ENCODE data around the gene DCP1A.
"Not testable (repeated sequence)": the region's sequence is repeated elsewhere in the genome, so short reads cannot be mapped to it uniquely, and the experiment has no call there.

DCP1A gene

DNA sequence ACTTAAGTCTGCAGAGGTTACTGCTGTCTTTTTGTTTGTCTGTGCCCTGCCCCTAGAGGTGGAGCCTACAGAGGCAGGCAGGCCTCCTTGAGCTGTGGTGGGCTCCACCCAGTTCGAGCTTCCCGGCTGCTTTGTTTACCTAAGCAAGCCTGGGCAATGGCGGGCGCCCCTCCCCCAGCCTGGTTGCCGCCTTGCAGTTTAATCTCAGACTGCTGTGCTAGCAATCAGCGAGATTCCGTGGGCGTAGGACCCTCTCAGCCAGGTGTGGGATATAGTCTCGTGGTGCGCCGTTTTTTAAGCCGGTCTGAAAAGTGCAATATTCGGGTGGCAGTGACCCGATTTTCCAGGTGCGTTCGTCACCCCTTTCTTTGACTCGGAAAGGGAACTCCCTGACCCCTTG lies 23.4 kb upstream of the DCP1A start:
- not testable (repeated sequence) for H3K79me1 ChIP-seq (replicated peaks; ENCODE audit: low read length, poor library complexity, severe bottlenecking); H3K4me3 ChIP-seq (ENCODE audit: insufficient read depth in 1 of 2, low read depth in 1 of 2, low read length in 2 of 2); H3K4ac ChIP-seq (ENCODE audit: low read depth in 1 of 2, low read length in 2 of 2); H3K18ac ChIP-seq (ENCODE audit: low read depth in 1 of 2, low read length in 2 of 2); H3K4me2 ChIP-seq (ENCODE audit: low read length, poor library complexity, severe bottlenecking); H2BK120ac ChIP-seq (ENCODE audit: low read depth, low read length); H2AK5ac ChIP-seq (ENCODE audit: low read length, severe bottlenecking); H3K27ac ChIP-seq (ENCODE audit: low read length, poor library complexity, severe bottlenecking); H4K91ac ChIP-seq (ENCODE audit: low read length); H3K23ac ChIP-seq (ENCODE audit: low read length in 2 of 2); H3K36me3 ChIP-seq (ENCODE audit: control insufficient read depth in 1 of 2, insufficient read depth in 2 of 2, low read depth in 1 of 2, low read length in 2 of 2); H2BK5ac ChIP-seq (ENCODE audit: low read depth, low read length, poor library complexity, severe bottlenecking); H3K14ac ChIP-seq (ENCODE audit: low read length in 2 of 2); H3K9ac ChIP-seq (ENCODE audit: low read length); H2BK12ac ChIP-seq (ENCODE audit: low read length in 2 of 2); H4K8ac ChIP-seq (ENCODE audit: low read length); H2AFZ ChIP-seq (ENCODE audit: low read depth, low read length); H2BK15ac ChIP-seq (ENCODE audit: low read depth, poor library complexity, severe bottlenecking); DNase-seq; H3K4me1 ChIP-seq (ENCODE audit: control insufficient read depth, insufficient read depth, low read depth, low read length); H3K9me3 ChIP-seq (ENCODE audit: control insufficient read depth, low read length)
- peaks cover 0 to 15% of the 10 kb centered on the region in 2 experiments for H3K27me3 ChIP-seq (ENCODE audit: control insufficient read depth in 1 of 2, insufficient read depth in 1 of 2, low read length in 2 of 2)
- WGBS: no CpG with 5 or more reads among the region's 17 CpGs

DNA sequence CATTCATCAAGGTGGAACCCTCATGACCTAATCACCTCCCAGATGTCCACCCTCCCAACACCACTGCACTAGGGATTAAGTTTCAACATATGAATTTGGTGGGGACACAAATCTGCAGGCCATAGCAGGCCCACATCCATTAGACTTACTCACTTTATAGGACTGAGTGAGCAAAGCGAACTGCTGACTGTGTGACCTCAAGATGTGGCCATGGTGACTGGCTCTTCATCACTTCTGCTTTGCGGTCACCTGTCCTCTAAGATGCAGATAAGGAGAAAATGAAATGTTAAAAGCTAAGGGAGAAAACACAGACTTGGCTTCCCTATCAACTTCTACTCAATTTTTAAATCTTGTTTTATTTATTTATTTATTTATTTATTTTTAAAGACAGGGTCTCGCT lies 14.5 kb upstream of the DCP1A start:
- H2BK120ac ChIP-seq (ENCODE audit: low read depth, low read length): no peak overlapping the region
- H2AFZ ChIP-seq (ENCODE audit: low read depth, low read length): no peak overlapping the region
- no peaks in the 10 kb centered on the region for H3K36me3 ChIP-seq (ENCODE audit: control insufficient read depth in 1 of 2, insufficient read depth in 2 of 2, low read depth in 1 of 2, low read length in 2 of 2)
- H3K27ac ChIP-seq (ENCODE audit: low read length, poor library complexity, severe bottlenecking): no peak overlapping the region
- H3K27me3 ChIP-seq (ENCODE audit: control insufficient read depth in 1 of 2, insufficient read depth in 1 of 2, low read length in 2 of 2): no peaks in the 10 kb centered on the region
- no peak overlapping the region for H3K18ac ChIP-seq (ENCODE audit: low read depth in 1 of 2, low read length in 2 of 2)
- no peak overlapping the region for H2BK15ac ChIP-seq (ENCODE audit: low read depth, poor library complexity, severe bottlenecking)
- H3K4ac ChIP-seq (ENCODE audit: low read depth in 1 of 2, low read length in 2 of 2): no peak overlapping the region
- no peak overlapping the region for H4K91ac ChIP-seq (ENCODE audit: low read length)
- no peak for DNase-seq
- no peak overlapping the region for H2AK5ac ChIP-seq (ENCODE audit: low read length, severe bottlenecking)
- no peak overlapping the region for H3K4me3 ChIP-seq (ENCODE audit: insufficient read depth in 1 of 2, low read depth in 1 of 2, low read length in 2 of 2)
- no peak overlapping the region for H3K9ac ChIP-seq (ENCODE audit: low read length)
- no peak overlapping the region for H2BK5ac ChIP-seq (ENCODE audit: low read depth, low read length, poor library complexity, severe bottlenecking)
- no peaks in the 10 kb centered on the region for H3K79me1 ChIP-seq (replicated peaks; ENCODE audit: low read length, poor library complexity, severe bottlenecking)
- H3K14ac ChIP-seq (ENCODE audit: low read length in 2 of 2): no peak overlapping the region
- H3K4me1 ChIP-seq (ENCODE audit: control insufficient read depth, insufficient read depth, low read depth, low read length): no peaks in the 10 kb centered on the region
- H3K9me3 ChIP-seq (ENCODE audit: control insufficient read depth, low read length): no peaks in the 10 kb centered on the region
- 100% methylated on average over 2 of the region's 3 CpGs for WGBS
- H4K8ac ChIP-seq (ENCODE audit: low read length): no peak overlapping the region
- no peak overlapping the region for H3K4me2 ChIP-seq (ENCODE audit: low read length, poor library complexity, severe bottlenecking)
- no peak overlapping the region for H3K23ac ChIP-seq (ENCODE audit: low read length in 2 of 2)
- no peak overlapping the region for H2BK12ac ChIP-seq (ENCODE audit: low read length in 2 of 2)

DNA sequence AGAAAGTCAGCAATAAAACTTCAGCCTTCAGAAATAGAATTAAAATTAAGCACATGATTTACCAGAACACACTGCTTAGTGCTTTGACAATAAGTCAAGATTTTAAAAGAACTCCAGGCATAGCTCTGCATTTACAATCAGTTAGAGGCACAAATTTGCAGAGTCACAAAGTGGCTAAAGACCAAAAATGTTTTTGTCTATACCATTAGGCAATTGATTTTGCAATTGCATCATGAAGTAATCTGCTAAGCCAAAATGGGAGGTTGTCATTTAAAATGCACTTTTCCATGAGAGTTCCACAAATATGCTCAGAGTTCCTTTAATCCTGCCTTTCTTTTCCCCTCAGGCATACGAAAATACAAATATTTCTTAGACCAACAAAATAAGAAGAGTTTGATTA lies 10.1 kb upstream of the DCP1A start:
- Histone ChIP-seq H3K4me3 (ENCODE audit: insufficient read depth in 1 of 2, low read depth in 1 of 2, low read length in 2 of 2) (no peak overlapping the region), H3K9me3 (ENCODE audit: control insufficient read depth, low read length) (no peaks in the 10 kb centered on the region), H3K27ac (ENCODE audit: low read length, poor library complexity, severe bottlenecking) (no peak overlapping the region), H2BK12ac (ENCODE audit: low read length in 2 of 2) (no peak overlapping the region), H3K4ac (ENCODE audit: low read depth in 1 of 2, low read length in 2 of 2) (no peak overlapping the region), H3K18ac (ENCODE audit: low read depth in 1 of 2, low read length in 2 of 2) (no peak overlapping the region), H3K4me2 (ENCODE audit: low read length, poor library complexity, severe bottlenecking) (no peak overlapping the region), H4K8ac (ENCODE audit: low read length) (no peak overlapping the region), H3K14ac (ENCODE audit: low read length in 2 of 2) (no peak overlapping the region), H2BK5ac (ENCODE audit: low read depth, low read length, poor library complexity, severe bottlenecking) (no peak overlapping the region), H2AK5ac (ENCODE audit: low read length, severe bottlenecking) (no peak overlapping the region), H3K36me3 (ENCODE audit: control insufficient read depth in 1 of 2, insufficient read depth in 2 of 2, low read depth in 1 of 2, low read length in 2 of 2) (no peaks in the 10 kb centered on the region), H4K91ac (ENCODE audit: low read length) (no peak overlapping the region), H3K27me3 (ENCODE audit: control insufficient read depth in 1 of 2, insufficient read depth in 1 of 2, low read length in 2 of 2) (no peaks in the 10 kb centered on the region), H3K23ac (ENCODE audit: low read length in 2 of 2) (no peak overlapping the region), H3K9ac (ENCODE audit: low read length) (no peak overlapping the region), H3K4me1 (ENCODE audit: control insufficient read depth, insufficient read depth, low read depth, low read length) (no peaks in the 10 kb centered on the region), H2BK120ac (ENCODE audit: low read depth, low read length) (no peak overlapping the region), H3K79me1 (replicated peaks; ENCODE audit: low read length, poor library complexity, severe bottlenecking) (no peaks in the 10 kb centered on the region), H2AFZ (ENCODE audit: low read depth, low read length) (no peak overlapping the region), H2BK15ac (ENCODE audit: low read depth, poor library complexity, severe bottlenecking) (no peak overlapping the region)
- DNase-seq: peak; percentile 11
- 77% methylated on average over 1 of the region's 1 CpG for WGBS

DNA sequence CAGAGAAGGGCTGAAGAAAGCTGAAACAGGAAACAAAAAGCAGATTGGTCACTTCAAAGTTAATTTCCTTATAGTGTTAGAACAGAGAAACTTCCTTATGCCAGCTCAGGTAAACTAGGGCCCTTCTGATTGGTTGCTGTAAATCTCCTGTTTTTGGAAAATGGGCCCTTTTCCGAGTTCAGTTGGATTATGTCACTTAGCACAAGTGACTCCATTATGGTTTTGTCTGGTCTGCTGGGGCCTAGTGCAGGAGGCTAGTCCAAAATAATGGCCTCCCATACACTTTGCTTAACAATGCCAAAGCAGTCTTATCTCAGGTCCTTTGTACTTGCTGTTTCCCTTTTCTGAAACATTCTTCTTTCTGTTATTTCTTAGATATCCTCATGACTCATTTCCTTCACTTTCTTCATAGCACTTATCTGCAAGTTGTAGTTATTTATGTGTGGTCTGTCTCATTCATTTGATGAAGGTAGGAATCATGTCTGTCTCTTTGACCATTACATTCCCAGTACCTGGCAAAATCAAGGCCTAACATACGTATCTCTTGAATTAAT lies 7.7 kb upstream of the DCP1A start:
- Histone ChIP-seq H4K8ac (ENCODE audit: low read length) (no peak overlapping the region), H2BK12ac (ENCODE audit: low read length in 2 of 2) (no peak overlapping the region), H3K18ac (ENCODE audit: low read depth in 1 of 2, low read length in 2 of 2) (no peak overlapping the region), H3K14ac (ENCODE audit: low read length in 2 of 2) (peak overlapping the region in 1 of 2 experiments; percentile 48), H2BK15ac (ENCODE audit: low read depth, poor library complexity, severe bottlenecking) (no peak overlapping the region), H4K91ac (ENCODE audit: low read length) (no peak overlapping the region), H3K9ac (ENCODE audit: low read length) (no peak overlapping the region), H3K23ac (ENCODE audit: low read length in 2 of 2) (no peak overlapping the region), H3K9me3 (ENCODE audit: control insufficient read depth, low read length) (no peaks in the 10 kb centered on the region), H3K4me3 (ENCODE audit: insufficient read depth in 1 of 2, low read depth in 1 of 2, low read length in 2 of 2) (no peak overlapping the region), H3K27me3 (ENCODE audit: control insufficient read depth in 1 of 2, insufficient read depth in 1 of 2, low read length in 2 of 2) (no peaks in the 10 kb centered on the region), H3K36me3 (ENCODE audit: control insufficient read depth in 1 of 2, insufficient read depth in 2 of 2, low read depth in 1 of 2, low read length in 2 of 2) (no peaks in the 10 kb centered on the region), H2BK120ac (ENCODE audit: low read depth, low read length) (no peak overlapping the region), H2AK5ac (ENCODE audit: low read length, severe bottlenecking) (no peak overlapping the region), H3K27ac (ENCODE audit: low read length, poor library complexity, severe bottlenecking) (no peak overlapping the region), H2AFZ (ENCODE audit: low read depth, low read length) (no peak overlapping the region), H3K4ac (ENCODE audit: low read depth in 1 of 2, low read length in 2 of 2) (no peak overlapping the region), H3K4me1 (ENCODE audit: control insufficient read depth, insufficient read depth, low read depth, low read length) (no peaks in the 10 kb centered on the region), H2BK5ac (ENCODE audit: low read depth, low read length, poor library complexity, severe bottlenecking) (no peak overlapping the region), H3K79me1 (replicated peaks; ENCODE audit: low read length, poor library complexity, severe bottlenecking) (no peaks in the 10 kb centered on the region), H3K4me2 (ENCODE audit: low read length, poor library complexity, severe bottlenecking) (no peak overlapping the region)
- DNase-seq: peak; percentile 9
- WGBS: 100% methylated on average over 1 of the region's 2 CpGs
